ENCODE results near the gene TEX13B. TPM values are rescaled to one million over a fixed set of nuclear protein-coding genes. Genes with fewer than 3 reads are reported as not detected.
A peak's percentile ranks its signal among the peaks of the same experiment; 100 is the strongest.
"Not testable (repeated sequence)": the region's sequence is repeated elsewhere in the genome, so short reads cannot be mapped to it uniquely, and the experiment has no call there.

TEX13B gene
- total RNA-seq, 1 experiment from 2014 or later: not detected

GRCh38 chrX:107978071-107978470 lies 4.1 kb downstream of the TEX13B start:
- ChIA-PET POLR2A (no interaction called here), CTCF (interaction anchor here (0.6 to 1.7 kb wide), 7 partner anchors 9 to 1028 kb away, joined by 3 to 10 read pairs (median 3); no protein-coding TSS in a partner anchor)
- Mint-ChIP-seq H3K27me3 (ENCODE audit: insufficient read depth, unreplicated experiment) (peaks cover 74% of the 10 kb centered on the region), H3K9me3 (ENCODE audit: unreplicated experiment) (no peaks in the 10 kb centered on the region), H3K36me3 (ENCODE audit: insufficient read depth, unreplicated experiment) (no peaks in the 10 kb centered on the region), H3K27ac (ENCODE audit: low read depth, unreplicated experiment) (peak overlapping the region; percentile 11), H3K4me1 (ENCODE audit: insufficient read depth, unreplicated experiment) (no peaks in the 10 kb centered on the region), H3K4me3 (ENCODE audit: unreplicated experiment) (no peak overlapping the region)
- intact Hi-C loops (cut with micrococcal nuclease): loop anchor here (1.0 to 10.0 kb wide), 2 partner anchors 94 to 303 kb away; no protein-coding TSS in a partner anchor
- BruUV-seq (replicated peaks): no TSS peak
- TF ChIP-seq CTCF (IDR thresholded peaks at IDR 0.05; ENCODE audit: unreplicated experiment): no peak
- DNase-seq (ENCODE audit: unreplicated experiment): no peak

GRCh38 chrX:107971636-107972035 lies 10.5 kb downstream of the TEX13B start:
- ChIA-PET POLR2A (no interaction called here), CTCF (interaction anchor here (1.0 to 1.2 kb wide), 2 partner anchors 22 to 101 kb away, joined by 4 to 6 read pairs; no protein-coding TSS in a partner anchor)
- TF ChIP-seq CTCF (IDR thresholded peaks at IDR 0.05; ENCODE audit: unreplicated experiment): no peak
- peaks cover 49% of the 10 kb centered on the region for H3K27me3 Mint-ChIP-seq (ENCODE audit: insufficient read depth, unreplicated experiment)
- H3K36me3 Mint-ChIP-seq (ENCODE audit: insufficient read depth, unreplicated experiment): no peaks in the 10 kb centered on the region
- H3K4me1 Mint-ChIP-seq (ENCODE audit: insufficient read depth, unreplicated experiment): no peaks in the 10 kb centered on the region
- H3K4me3 Mint-ChIP-seq (ENCODE audit: unreplicated experiment): no peak overlapping the region
- no peak overlapping the region for H3K27ac Mint-ChIP-seq (ENCODE audit: low read depth, unreplicated experiment)
- DNase-seq (ENCODE audit: unreplicated experiment): no peak
- H3K9me3 Mint-ChIP-seq (ENCODE audit: unreplicated experiment): no peaks in the 10 kb centered on the region
- intact Hi-C loops (cut with micrococcal nuclease): loop anchor here (10.0 kb wide), 1 partner anchor 297 kb away; no protein-coding TSS in a partner anchor
- no TSS peak for BruUV-seq (replicated peaks)

GRCh38 chrX:107970073-107970472 lies 12.1 kb downstream of the TEX13B start:
- no TSS peak for BruUV-seq (replicated peaks)
- no peaks in the 10 kb centered on the region for H3K36me3 Mint-ChIP-seq (ENCODE audit: insufficient read depth, unreplicated experiment)
- no peaks in the 10 kb centered on the region for H3K4me1 Mint-ChIP-seq (ENCODE audit: insufficient read depth, unreplicated experiment)
- no peak for TF ChIP-seq CTCF (IDR thresholded peaks at IDR 0.05; ENCODE audit: unreplicated experiment)
- ChIA-PET POLR2A (interaction anchor here (0.9 kb wide), 1 partner anchor 22 kb away, joined by 3 read pairs; no protein-coding TSS in a partner anchor), CTCF (no interaction called here)
- H3K27me3 Mint-ChIP-seq (ENCODE audit: insufficient read depth, unreplicated experiment): peaks cover 45% of the 10 kb centered on the region
- no peak for DNase-seq (ENCODE audit: unreplicated experiment)
- no peaks in the 10 kb centered on the region for H3K9me3 Mint-ChIP-seq (ENCODE audit: unreplicated experiment)
- no peak overlapping the region for H3K27ac Mint-ChIP-seq (ENCODE audit: low read depth, unreplicated experiment)
- intact Hi-C loops (cut with micrococcal nuclease): loop anchor here (10.0 kb wide), 1 partner anchor 295 kb away; no protein-coding TSS in a partner anchor
- no peak overlapping the region for H3K4me3 Mint-ChIP-seq (ENCODE audit: unreplicated experiment)

GRCh38 chrX:107968623-107969022 lies 13.5 kb downstream of the TEX13B start:
- Mint-ChIP-seq H3K27me3 (ENCODE audit: insufficient read depth, unreplicated experiment) (peaks cover 42% of the 10 kb centered on the region), H3K27ac (ENCODE audit: low read depth, unreplicated experiment) (no peak overlapping the region), H3K36me3 (ENCODE audit: insufficient read depth, unreplicated experiment) (no peaks in the 10 kb centered on the region), H3K9me3 (ENCODE audit: unreplicated experiment) (no peaks in the 10 kb centered on the region), H3K4me1 (ENCODE audit: insufficient read depth, unreplicated experiment) (no peaks in the 10 kb centered on the region), H3K4me3 (ENCODE audit: unreplicated experiment) (no peak overlapping the region)
- POLR2A ChIA-PET: no interaction called here
- DNase-seq (ENCODE audit: unreplicated experiment): no peak
- CTCF ChIA-PET: interaction anchor here (0.6 to 1.6 kb wide), 3 partner anchors 10 to 796 kb away, joined by 3 to 10 read pairs (median 3); no protein-coding TSS in a partner anchor
- intact Hi-C loops (cut with micrococcal nuclease): no loop called here
- BruUV-seq (replicated peaks): no TSS peak
- TF ChIP-seq CTCF (IDR thresholded peaks at IDR 0.05; ENCODE audit: unreplicated experiment): no peak

GRCh38 chrX:107955337-107955736 lies 26.8 kb downstream of the TEX13B start:
- H3K27ac Mint-ChIP-seq (ENCODE audit: low read depth, unreplicated experiment); CTCF ChIA-PET; H3K36me3 Mint-ChIP-seq (ENCODE audit: insufficient read depth, unreplicated experiment); H3K4me1 Mint-ChIP-seq (ENCODE audit: insufficient read depth, unreplicated experiment); POLR2A ChIA-PET; H3K4me3 Mint-ChIP-seq (ENCODE audit: unreplicated experiment); BruUV-seq (replicated peaks); DNase-seq (ENCODE audit: unreplicated experiment); intact Hi-C loops (cut with micrococcal nuclease): not testable (repeated sequence)
- Mint-ChIP-seq H3K27me3 (ENCODE audit: insufficient read depth, unreplicated experiment) (peaks cover 47% of the 10 kb centered on the region), H3K9me3 (ENCODE audit: unreplicated experiment) (peaks cover 17% of the 10 kb centered on the region)

All from MCF 10A (cell line).